ENCODE data around the gene MMP13. TPM values are rescaled to one million over a fixed set of nuclear protein-coding genes. Genes with fewer than 3 reads are reported as not detected.

The MMP13 gene
- total RNA-seq, 3 donors from 2014 or later = not detected

DNA sequence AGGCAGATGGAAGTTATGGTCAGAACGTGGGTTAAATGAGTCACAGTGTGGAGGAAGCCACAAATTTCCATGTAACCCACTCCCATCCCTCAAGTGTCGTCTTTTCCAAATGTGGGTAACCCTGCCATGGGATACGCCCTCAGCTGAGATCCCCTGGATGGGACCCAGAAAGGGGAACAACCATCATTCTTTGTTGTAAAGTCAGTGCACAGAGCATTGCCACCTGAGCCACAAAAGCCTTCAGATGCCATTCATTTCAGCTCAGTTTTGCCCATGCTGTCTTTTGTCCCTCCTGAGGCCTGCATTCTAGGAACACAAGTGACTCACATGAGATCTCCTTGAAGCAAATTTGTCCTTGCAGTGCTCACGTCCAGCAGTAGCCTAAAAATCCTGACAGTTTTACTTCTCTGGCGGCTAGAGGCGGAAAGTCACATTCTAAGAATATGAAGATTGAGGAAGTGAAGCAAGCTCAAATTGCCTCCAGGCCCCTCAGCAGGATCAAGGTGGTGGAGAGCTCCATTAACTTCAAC lies 30.6 kb downstream of the MMP13 start:
- TF ChIP-seq, protein P1, sequence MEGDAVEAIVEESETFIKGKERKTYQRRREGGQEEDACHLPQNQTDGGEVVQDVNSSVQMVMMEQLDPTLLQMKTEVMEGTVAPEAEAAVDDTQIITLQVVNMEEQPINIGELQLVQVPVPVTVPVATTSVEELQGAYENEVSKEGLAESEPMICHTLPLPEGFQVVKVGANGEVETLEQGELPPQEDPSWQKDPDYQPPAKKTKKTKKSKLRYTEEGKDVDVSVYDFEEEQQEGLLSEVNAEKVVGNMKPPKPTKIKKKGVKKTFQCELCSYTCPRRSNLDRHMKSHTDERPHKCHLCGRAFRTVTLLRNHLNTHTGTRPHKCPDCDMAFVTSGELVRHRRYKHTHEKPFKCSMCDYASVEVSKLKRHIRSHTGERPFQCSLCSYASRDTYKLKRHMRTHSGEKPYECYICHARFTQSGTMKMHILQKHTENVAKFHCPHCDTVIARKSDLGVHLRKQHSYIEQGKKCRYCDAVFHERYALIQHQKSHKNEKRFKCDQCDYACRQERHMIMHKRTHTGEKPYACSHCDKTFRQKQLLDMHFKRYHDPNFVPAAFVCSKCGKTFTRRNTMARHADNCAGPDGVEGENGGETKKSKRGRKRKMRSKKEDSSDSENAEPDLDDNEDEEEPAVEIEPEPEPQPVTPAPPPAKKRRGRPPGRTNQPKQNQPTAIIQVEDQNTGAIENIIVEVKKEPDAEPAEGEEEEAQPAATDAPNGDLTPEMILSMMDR (IDR thresholded peaks at IDR 0.05) = no peak
- no peak for ATAC-seq
- no peaks in the 10 kb centered on the region for H3K4me1 ChIP-seq (ENCODE audit: low read depth)

DNA sequence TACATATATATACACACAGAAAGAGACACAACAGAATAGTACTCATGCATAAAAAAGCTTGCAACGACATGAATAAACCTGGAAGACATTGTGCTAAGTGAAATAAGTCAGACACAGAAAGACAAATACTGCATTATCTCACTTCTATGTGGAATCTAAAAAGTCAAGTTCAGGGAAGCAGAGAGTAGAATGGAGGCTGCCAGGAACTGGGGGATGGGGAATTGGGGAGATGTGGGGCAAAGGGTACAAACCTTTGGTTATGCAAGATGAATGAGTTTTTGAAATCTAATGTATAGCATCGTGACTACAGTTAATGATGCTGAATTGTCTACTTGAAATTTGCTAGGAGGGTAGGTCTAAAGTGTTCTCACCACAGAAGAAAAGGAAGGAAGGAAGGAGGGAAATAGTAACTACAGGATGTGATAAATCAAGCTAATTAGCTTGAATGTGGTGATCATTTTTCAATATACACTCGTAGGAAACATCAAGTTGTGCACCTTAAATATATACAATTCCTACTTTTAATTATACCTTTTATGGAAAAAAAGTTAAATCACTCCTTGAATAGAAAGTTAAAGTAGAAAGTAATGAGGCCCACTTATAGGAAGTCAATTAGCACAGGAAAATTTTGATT lies 33.8 kb downstream of the MMP13 start:
- no peaks in the 10 kb centered on the region for H3K9me3 ChIP-seq
- ATAC-seq = no peak
- TF ChIP-seq, protein P1 (IDR thresholded peaks at IDR 0.05) = no peak
- H3K36me3 ChIP-seq (ENCODE audit: low read depth) = no peaks in the 10 kb centered on the region
- intact Hi-C loops (cut with DNase I, micrococcal nuclease) = no loop called here
- no peak for DNase-seq
- no peaks in the 10 kb centered on the region for H3K4me1 ChIP-seq (ENCODE audit: low read depth)
- H3K4me3 ChIP-seq = no peak overlapping the region

More for the DNA sequence above, 30.6 kb downstream of the MMP13 start:
- Histone ChIP-seq H3K9me3 (no peaks in the 10 kb centered on the region), H3K4me3 (no peak overlapping the region), H3K36me3 (ENCODE audit: low read depth) (no peaks in the 10 kb centered on the region)
- intact Hi-C loops (cut with DNase I, micrococcal nuclease) = no loop called here
- peak in 1 of 3 donors; percentile 14 for DNase-seq

DNA sequence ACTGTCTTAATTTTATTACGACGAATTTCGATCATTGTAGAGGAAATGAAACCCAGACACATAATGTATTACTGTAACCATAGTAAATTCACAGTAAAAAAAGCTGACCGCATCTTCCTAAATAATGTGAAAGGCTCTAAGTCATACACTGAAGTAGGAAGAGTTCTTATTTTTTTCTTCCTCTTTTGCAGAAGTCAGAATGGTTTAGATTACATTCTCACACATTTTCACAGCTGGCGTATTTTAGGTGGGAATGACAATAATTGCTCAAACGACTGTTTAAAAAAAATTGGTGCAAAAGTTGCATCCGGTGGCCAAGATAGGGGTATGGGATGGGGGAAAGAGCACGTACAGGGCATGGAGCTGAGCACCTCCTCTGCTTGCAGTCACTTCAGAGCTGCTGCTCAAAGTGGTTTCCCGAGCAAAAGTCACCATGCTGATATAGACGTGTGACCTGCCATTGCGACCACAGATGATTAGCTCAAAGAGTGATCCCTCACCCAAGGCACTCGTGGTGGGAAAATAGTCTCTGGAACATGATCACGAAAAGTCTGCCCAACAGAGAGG lies 35.3 kb downstream of the MMP13 start:
- Histone ChIP-seq H3K4me3 (no peak overlapping the region), H3K9me3 (no peaks in the 10 kb centered on the region), H3K36me3 (ENCODE audit: low read depth) (no peaks in the 10 kb centered on the region), H3K4me1 (ENCODE audit: low read depth) (no peaks in the 10 kb centered on the region)
- ATAC-seq = peak; percentile 25
- intact Hi-C loops (cut with DNase I, micrococcal nuclease) = no loop called here
- no peak for DNase-seq
- TF ChIP-seq, protein P1 (IDR thresholded peaks at IDR 0.05) = no peak

DNA sequence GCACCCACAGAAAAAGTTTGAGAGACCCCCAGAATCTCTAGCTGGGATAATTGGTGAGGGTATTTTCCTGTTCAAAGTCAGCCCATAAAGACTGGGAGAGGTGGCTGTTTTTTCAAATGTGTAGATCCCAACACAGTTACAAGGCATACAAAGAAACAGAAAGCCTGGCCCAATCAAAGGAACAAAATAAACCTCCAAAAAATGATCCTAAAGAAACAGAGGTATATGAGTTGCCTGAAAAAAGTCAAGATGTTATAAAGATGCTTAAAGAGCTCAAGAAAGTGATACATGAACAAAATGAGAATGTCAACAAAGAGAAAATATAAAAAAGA lies 40.5 kb downstream of the MMP13 start:
- TF ChIP-seq, protein P1 (IDR thresholded peaks at IDR 0.05) = no peak
- no peaks in the 10 kb centered on the region for H3K9me3 ChIP-seq
- no peak overlapping the region for H3K4me3 ChIP-seq
- intact Hi-C loops (cut with DNase I, micrococcal nuclease) = no loop called here
- H3K36me3 ChIP-seq (ENCODE audit: low read depth) = no peaks in the 10 kb centered on the region
- DNase-seq = no peak
- ATAC-seq = no peak
- H3K4me1 ChIP-seq (ENCODE audit: low read depth) = no peaks in the 10 kb centered on the region

DNA sequence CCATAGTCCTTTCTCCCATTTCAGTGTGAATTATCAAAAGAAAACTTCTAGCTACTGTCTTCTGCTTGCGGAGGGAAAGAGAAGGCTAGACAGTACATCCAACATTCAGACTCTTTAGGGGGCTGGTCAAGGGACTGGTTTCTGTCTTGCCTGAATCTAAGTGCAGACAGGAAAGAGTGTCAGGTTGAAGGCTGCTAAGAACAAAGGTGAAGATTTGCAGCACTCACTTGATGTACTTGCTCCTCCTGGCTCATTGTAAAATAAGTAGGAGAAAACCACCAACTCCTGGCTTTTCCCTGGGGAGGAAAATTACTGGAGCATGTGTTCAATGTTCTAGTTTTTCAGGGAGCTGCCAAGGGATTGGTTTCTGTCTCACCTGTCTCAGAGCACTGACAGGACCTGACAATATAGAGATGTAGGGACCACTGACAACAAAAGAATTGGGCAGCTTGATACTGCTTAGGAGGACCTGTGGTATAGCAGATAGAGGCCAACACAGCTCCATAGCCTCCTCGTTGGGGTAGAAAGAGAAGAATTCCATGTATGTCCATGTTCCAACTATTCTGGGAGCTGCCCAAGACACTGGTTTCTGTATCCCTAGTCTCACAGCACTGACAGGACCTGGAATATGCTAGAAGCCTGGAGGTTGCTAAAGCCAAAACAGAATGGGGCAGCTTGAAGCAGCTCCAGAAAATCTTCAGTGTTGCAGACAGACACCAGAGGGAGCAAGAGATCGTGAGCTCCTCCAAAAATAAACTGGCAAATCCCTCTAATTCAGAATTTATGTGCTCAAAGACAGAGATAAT lies 41.1 kb downstream of the MMP13 start:
- H3K36me3 ChIP-seq (ENCODE audit: low read depth) = no peaks in the 10 kb centered on the region
- peak; percentile 65 for ATAC-seq
- DNase-seq = peak in 1 of 3 donors; percentile 53
- TF ChIP-seq, protein P1 (IDR thresholded peaks at IDR 0.05) = peak; percentile 29
- H3K4me1 ChIP-seq (ENCODE audit: low read depth) = no peaks in the 10 kb centered on the region
- no peaks in the 10 kb centered on the region for H3K9me3 ChIP-seq
- intact Hi-C loops (cut with DNase I, micrococcal nuclease) = no loop called here
- no peak overlapping the region for H3K4me3 ChIP-seq

Measured in mucosa of descending colon (tissue), 3 donors.